Adrenal gland (tissue), 12 donors: Measurements from ENCODE around the gene MTHFS. TPM values are rescaled to one million over a fixed set of nuclear protein-coding genes. Genes with fewer than 3 reads are reported as not detected.
"Not testable (repeated sequence)": the region's sequence is repeated elsewhere in the genome, so short reads cannot be mapped to it uniquely, and the experiment has no call there.

Source experiments
- DNase-seq, 7 donors: peaks; one replicate each; pipeline ENCODE4 v3.0.0-alpha.2; 2019 to 2020
- H3K27ac ChIP-seq, 5 donors: fragments of 200-600 bp; sonication (generic) in 4 of 5; 1 replicate in 3 of 5; 2 replicates in 2 of 5; pipeline versions ENCODE4 v1.5.1 to v1.8.0; 2016 to 2020; ENCODE audit warnings: mild to moderate bottlenecking in 1 of 5
- H3K27me3 ChIP-seq: fragments of 200-600 bp; 2 replicates; pipeline ENCODE4 v1.8.0; 2021
- H3K36me3 ChIP-seq, 2 donors: fragments of 200-600 bp; replicated peaks in 1 of 2; 1 replicate in 1 of 2; 2 replicates in 1 of 2; pipeline versions ENCODE4 v1.5.1 to v1.8.0; 2018 to 2022
- H3K4me1 ChIP-seq, 2 donors: fragments of 200-600 bp; replicated peaks in 1 of 2; 1 replicate in 1 of 2; 2 replicates in 1 of 2; pipeline versions ENCODE4 v1.5.1 to v1.8.0; 2018 to 2021
- H3K4me3 ChIP-seq, 4 donors: fragments of 200-600 bp; sonication (generic) in 3 of 4; one replicate each; pipeline ENCODE4 v1.5.1; 2016 to 2018
- H3K9me3 ChIP-seq, 3 donors: fragments of 200-600 bp; sonication (generic) in 1 of 3; replicated peaks in 1 of 3; 1 replicate in 2 of 3; 2 replicates in 1 of 3; pipeline versions ENCODE4 v1.5.1 to v1.8.0; 2016 to 2021
- CTCF ChIP-seq, 6 experiments: fragments of 450-650 bp in 4 of 6; fragments of 200-600 bp in 2 of 6; sonication (generic) in 1 of 6; IDR thresholded peaks; 1 replicate in 5 of 6; 2 replicates in 1 of 6; pipeline versions ENCODE4 v1.5.1 to v1.8.0; 2016 to 2021; ENCODE audit warnings: antibody characterized with exemption in 6 of 6, mild to moderate bottlenecking in 2 of 6, moderate library complexity in 1 of 6
- POLR2A ChIP-seq, 2 donors: fragments of 450-650 bp; IDR thresholded peaks; one replicate each; pipeline ENCODE4 v1.6.1; 2017; ENCODE audit warnings: antibody characterized with exemption in 2 of 2, mild to moderate bottlenecking in 2 of 2, moderate library complexity in 1 of 2
- WGBS, 4 donors: extraction: QIAGEN DNeasy Blood & Tissue Kit in 2 of 4; methylation state at CpG; one replicate each; pipeline versions ENCODE4 v1.1.5 to v1.1.7; 2013 to 2017; 5-methylcytosine and 5-hydroxymethylcytosine counted together
- intact Hi-C, 2 donors: fragments of 100-400 bp; cut with DNase I; formaldehyde crosslinking; loops; one replicate each; pipeline versions ENCODE4 v1.14.1 to v1.15.0; 2022 to 2023
- polyA plus RNA-seq, 3 donors: library from polyadenylated mRNA; stranded (reverse); fragments of 200-250 nt in 2 of 3; fragments of 350-450 nt in 1 of 3; fragmentation: Illumina TruSeq in 1 of 3; extraction: RNeasy Lipid Tissue Mini Kit (QIAGEN cat#74804) in 1 of 3; gene quantifications; one replicate each; pipeline ENCODE4 v1.2.3, GENCODE V29; 2013 to 2014
- total RNA-seq, 9 donors: library from RNA; depleted of rRNA in 4 of 9; stranded (reverse); fragments of >200 nt in 4 of 9; fragments of 120-200 nt in 1 of 9; fragmentation: NEBNext Ultra II Directional in 1 of 9; extraction: Animal tissue kit (Norgen Biotek cat#: 25700) in 1 of 9; gene quantifications; one replicate each; pipeline versions ENCODE4 v1.1.0 to v1.2.4, GENCODE V29; 2013 to 2023
- donor health status: healthy with polysubstance abuse.
- donor health status: Bipolar disorder and iron deficiency.
- donor health status: DM: yes; HTN: yes; CAD: no.
- donor health status: DM: no; HTN: no; CAD: no.
- donor health status: DM: no; HTN: no; CAD: no.
- donor health status: DM: yes; HTN: yes; CAD: no.

MTHFS gene
- total and polyA plus RNA-seq, 12 donors: 8.7 to 63.6 (median 28.8) TPM

- no peak overlapping the region for H3K4me3 ChIP-seq
- no peaks in the 10 kb centered on the region for H3K36me3 ChIP-seq
- intact Hi-C loops: no loop called here
- WGBS, 4 donors: 69 to 81% (median 75%) methylated on average over 1 of the region's 1 CpG
- TF ChIP-seq POLR2A (IDR thresholded peaks at IDR 0.05): no peak
- H3K27me3 ChIP-seq: no peaks in the 10 kb centered on the region
- peak in 1 of 7 donors; percentile 28 for DNase-seq
- H3K4me1 ChIP-seq: peaks cover 4 to 13% of the 10 kb centered on the region in 2 donors
- no peaks in the 10 kb centered on the region for H3K9me3 ChIP-seq
- no peak overlapping the region for H3K27ac ChIP-seq
Measured at GRCh38 chr15:79901958-79902357, 5.1 kb upstream of the MTHFS start.

- DNase-seq, intact Hi-C loops, H3K27ac ChIP-seq, H3K9me3 ChIP-seq, H3K36me3 ChIP-seq, H3K27me3 ChIP-seq, H3K4me3 ChIP-seq: not testable (repeated sequence)
- H3K4me1 ChIP-seq: peaks cover 4 to 18% of the 10 kb centered on the region in 2 donors
- WGBS, 4 donors: 87 to 97% (median 97%) methylated on average over 4 of the region's 4 CpGs
Measured at GRCh38 chr15:79900818-79901378, 4.1 kb upstream of the MTHFS start.

GRCh38 chr15:79900087-79900486, 3.3 kb upstream of the MTHFS start:
- H3K27ac ChIP-seq: no peak overlapping the region
- no peak for DNase-seq
- no peaks in the 10 kb centered on the region for H3K9me3 ChIP-seq
- H3K4me3 ChIP-seq: no peak overlapping the region
- peaks cover 4 to 21% of the 10 kb centered on the region in 2 donors for H3K4me1 ChIP-seq
- H3K27me3 ChIP-seq: no peaks in the 10 kb centered on the region
- no peaks in the 10 kb centered on the region for H3K36me3 ChIP-seq
- WGBS, 4 donors: 85 to 94% (median 89%) methylated on average over 9 of the region's 9 CpGs
- no peak for TF ChIP-seq CTCF (IDR thresholded peaks at IDR 0.05)
- TF ChIP-seq POLR2A (IDR thresholded peaks at IDR 0.05): no peak
- intact Hi-C loops: no loop called here

GRCh38 chr15:79898786-79899185, 2.0 kb upstream of the MTHFS start:
- WGBS, 4 donors: 40 to 48% (median 42%) methylated on average over 3 of the region's 3 CpGs
- DNase-seq: peak in 1 of 7 donors; percentile 28
- intact Hi-C loops: not testable (repeated sequence)

GRCh38 chr15:79898369-79898768, 1.6 kb upstream of the MTHFS start:
- Histone ChIP-seq H3K27ac (peak overlapping the region in 2 of 5 donors; percentile 37 to 61), H3K4me1 (peaks cover 4 to 21% of the 10 kb centered on the region in 2 donors), H3K36me3 (no peaks in the 10 kb centered on the region), H3K9me3 (no peaks in the 10 kb centered on the region), H3K27me3 (no peaks in the 10 kb centered on the region), H3K4me3 (no peak overlapping the region)
- 89 to 93% (median 91%) methylated on average over 4 of the region's 4 CpGs for WGBS, 4 donors
- intact Hi-C loops: no loop called here
- TF ChIP-seq POLR2A (IDR thresholded peaks at IDR 0.05) (no peak), CTCF (IDR thresholded peaks at IDR 0.05) (no peak)
- DNase-seq: no peak

More at GRCh38 chr15:79898786-79899185, 2.0 kb upstream of the MTHFS start:
- not testable (repeated sequence) for H3K36me3 ChIP-seq, H3K27me3 ChIP-seq, H3K4me3 ChIP-seq, H3K9me3 ChIP-seq
- H3K4me1 ChIP-seq: peaks cover 4 to 21% of the 10 kb centered on the region in 2 donors
- peak overlapping the region in 2 of 5 donors; percentile 37 to 61 for H3K27ac ChIP-seq

GRCh38 chr15:79897701-79898113, 893 bp upstream of the MTHFS start:
- DNase-seq: no peak
- H3K36me3 ChIP-seq: no peaks in the 10 kb centered on the region
- H3K4me3 ChIP-seq: peak overlapping the region in 1 of 4 donors; percentile 73
- no peaks in the 10 kb centered on the region for H3K27me3 ChIP-seq
- no peaks in the 10 kb centered on the region for H3K9me3 ChIP-seq
- H3K4me1 ChIP-seq: peaks cover 4 to 21% of the 10 kb centered on the region in 2 donors
- H3K27ac ChIP-seq: peak overlapping the region in 2 of 5 donors; percentile 92 to 96
- TF ChIP-seq POLR2A (IDR thresholded peaks at IDR 0.05): no peak
- intact Hi-C loops: no loop called here
- WGBS, 4 donors: 65 to 84% (median 77%) methylated on average over 6 of the region's 6 CpGs
